NB4 (cell line): ENCODE measurements around the gene ACTRT3.

ENCODE experiments used
- CTCF ChIP-seq: IDR thresholded peaks from one replicate; pipeline ENCODE4 v1.5.1; 2012; ENCODE audit warnings: low read depth, low read length
- POLR2A ChIP-seq: IDR thresholded peaks from 2 replicates; pipeline ENCODE4 v1.6.1; 2011; ENCODE audit warnings: mild to moderate bottlenecking; ENCODE audit not compliant: insufficient read length; ENCODE audit errors: extremely low read depth

GRCh38 chr3:169815590-169816150 is 46.3 kb upstream of the ACTRT3 start:
- TF ChIP-seq POLR2A (no peak), CTCF (no peak)
